Neural progenitor cell (in vitro differentiated cells): ENCODE results near the gene PODXL2. TPM values are rescaled to one million over a fixed set of nuclear protein-coding genes. Genes with fewer than 3 reads are reported as not detected.
A peak's percentile ranks its signal among the peaks of the same experiment; 100 is the strongest.

Source experiments
- DNase-seq: peaks from one replicate; pipeline ENCODE4 v3.0.0-alpha.2; 2016; ENCODE audit warnings: low spot score
- H2AFZ ChIP-seq: fragments of 200-600 bp; sonication (generic); replicated peaks from 2 replicates; pipeline ENCODE4 v1.6.1; 2016; ENCODE audit warnings: antibody characterized with exemption
- H3F3A ChIP-seq: fragments of 200-600 bp; sonication (generic); 2 replicates; pipeline ENCODE4 v1.6.1; 2016; ENCODE audit warnings: antibody characterized with exemption, low read depth
- H3K27ac ChIP-seq: fragments of 200-600 bp; sonication (generic); 2 replicates; pipeline ENCODE4 v1.5.1; 2016; ENCODE audit warnings: mild to moderate bottlenecking
- H3K27me3 ChIP-seq: fragments of 200-600 bp; sonication (generic); 2 replicates; pipeline ENCODE4 v1.6.1; 2016; ENCODE audit warnings: mild to moderate bottlenecking, moderate library complexity
- H3K36me3 ChIP-seq: fragments of 200-600 bp; sonication (generic); 2 replicates; pipeline ENCODE4 v1.5.1; 2016
- H3K4me1 ChIP-seq: fragments of 200-600 bp; sonication (generic); 2 replicates; pipeline ENCODE4 v1.6.1; 2016; ENCODE audit warnings: mixed run types
- H3K4me2 ChIP-seq: fragments of 200-600 bp; sonication (generic); 2 replicates; pipeline ENCODE4 v1.6.1; 2016
- H3K4me3 ChIP-seq: fragments of 200-600 bp; sonication (generic); 2 replicates; pipeline ENCODE4 v1.5.1; 2016
- H3K79me2 ChIP-seq: fragments of 200-600 bp; sonication (generic); 2 replicates; pipeline ENCODE4 v1.6.1; 2016; ENCODE audit warnings: low read depth
- H3K9ac ChIP-seq: fragments of 200-600 bp; sonication (generic); 2 replicates; pipeline ENCODE4 v1.6.1; 2016
- H3K9me3 ChIP-seq: fragments of 200-600 bp; sonication (generic); 2 replicates; pipeline ENCODE4 v1.5.1; 2016; ENCODE audit warnings: low read depth
- H4K20me1 ChIP-seq: fragments of 200-600 bp; sonication (generic); 2 replicates; pipeline ENCODE4 v1.6.1; 2016; ENCODE audit warnings: low read depth
- H3K27ac Mint-ChIP-seq: 3 replicates; pipeline ENCODE4 v1.8.0; 2021; ENCODE audit warnings: mixed read lengths
- H3K27me3 Mint-ChIP-seq: 2 replicates; pipeline ENCODE4 v1.8.0; 2022; ENCODE audit warnings: low read depth, mild to moderate bottlenecking, inconsistent platforms, moderate library complexity, mixed read lengths; ENCODE audit not compliant: insufficient read depth
- H3K36me3 Mint-ChIP-seq: 3 replicates; pipeline ENCODE4 v1.8.0; 2021; ENCODE audit warnings: mixed read lengths
- H3K4me1 Mint-ChIP-seq: 3 replicates; pipeline ENCODE4 v1.8.0; 2021; ENCODE audit warnings: mixed read lengths
- H3K4me3 Mint-ChIP-seq: 3 replicates; pipeline ENCODE4 v1.8.0; 2021; ENCODE audit warnings: mild to moderate bottlenecking, moderate library complexity, mixed read lengths
- H3K9me3 Mint-ChIP-seq: 3 replicates; pipeline ENCODE4 v1.8.0; 2020; ENCODE audit warnings: mixed read lengths
- CTCF ChIP-seq: fragments of 200-600 bp; sonication (generic); IDR thresholded peaks from 2 replicates; pipeline ENCODE4 v1.5.1; 2017; ENCODE audit warnings: antibody characterized with exemption, mild to moderate bottlenecking
- EZH2 ChIP-seq: fragments of 200-600 bp; sonication (generic); IDR thresholded peaks from 2 replicates; pipeline ENCODE4 v1.6.1; 2017; ENCODE audit warnings: antibody characterized with exemption, mild to moderate bottlenecking, moderate library complexity
- EZH2phosphoT487 ChIP-seq: fragments of 200-600 bp; sonication (generic); IDR thresholded peaks from 2 replicates; pipeline ENCODE4 v1.6.1; 2017; ENCODE audit warnings: antibody characterized with exemption
- total RNA-seq: library from RNA; depleted of rRNA; stranded (reverse); fragments of >200 nt; gene quantifications from 2 replicates; pipeline ENCODE4 v1.2.3, GENCODE V29; 2015; ENCODE audit warnings: low replicate concordance

Gene PODXL2
- total RNA-seq, 1 donor from 2014 or later, result 18.4 TPM

GRCh38 chr3:127588806-127589577 is 40.0 kb upstream of the PODXL2 start:
- H3K4me3 Mint-ChIP-seq, result peak overlapping the region; percentile 92
- H3K9me3 Mint-ChIP-seq, result no peaks in the 10 kb centered on the region
- Histone ChIP-seq H3K4me2 (peak overlapping the region; percentile 96), H3K4me3 (peak overlapping the region; percentile 92), H2AFZ (no peak overlapping the region), H3K79me2 (peaks cover 22% of the 10 kb centered on the region), H3K27me3 (no peaks in the 10 kb centered on the region), H3K9ac (no peak overlapping the region), H4K20me1 (peaks cover 40% of the 10 kb centered on the region), H3K9me3 (no peaks in the 10 kb centered on the region), H3K4me1 (peaks cover 14% of the 10 kb centered on the region), H3K27ac (no peak overlapping the region), H3F3A (peaks cover 15% of the 10 kb centered on the region), H3K36me3 (no peaks in the 10 kb centered on the region)
- DNase-seq, result peak; percentile 28
- TF ChIP-seq EZH2 (no peak), CTCF (no peak), EZH2phosphoT487 (no peak)
- peaks cover 34% of the 10 kb centered on the region for H3K4me1 Mint-ChIP-seq
- peaks cover 13% of the 10 kb centered on the region for H3K27me3 Mint-ChIP-seq
- no peaks in the 10 kb centered on the region for H3K36me3 Mint-ChIP-seq
- H3K27ac Mint-ChIP-seq, result no peak overlapping the region

GRCh38 chr3:127589600-127590281 is 39.2 kb upstream of the PODXL2 start:
- H3K27me3 ChIP-seq, result no peaks in the 10 kb centered on the region
- H2AFZ ChIP-seq, result no peak overlapping the region
- peaks cover 22% of the 10 kb centered on the region for H3K79me2 ChIP-seq
- Mint-ChIP-seq H3K36me3 (no peaks in the 10 kb centered on the region), H3K4me3 (peak overlapping the region; percentile 92), H3K4me1 (peaks cover 30% of the 10 kb centered on the region), H3K9me3 (no peaks in the 10 kb centered on the region), H3K27me3 (peaks cover 13% of the 10 kb centered on the region), H3K27ac (no peak overlapping the region)
- no peaks in the 10 kb centered on the region for H3K9me3 ChIP-seq
- peaks cover 15% of the 10 kb centered on the region for H3F3A ChIP-seq
- peak overlapping the region; percentile 96 for H3K4me2 ChIP-seq
- H3K4me1 ChIP-seq, result peaks cover 14% of the 10 kb centered on the region
- TF ChIP-seq CTCF (no peak), EZH2 (no peak), EZH2phosphoT487 (no peak)
- H4K20me1 ChIP-seq, result peaks cover 37% of the 10 kb centered on the region
- H3K9ac ChIP-seq, result peak overlapping the region; percentile 60
- peak overlapping the region; percentile 92 for H3K4me3 ChIP-seq
- H3K36me3 ChIP-seq, result no peaks in the 10 kb centered on the region
- H3K27ac ChIP-seq, result no peak overlapping the region
- peak; percentile 55 for DNase-seq

- no peak overlapping the region for H3K27ac Mint-ChIP-seq
- peak overlapping the region; percentile 94 for H3K4me3 Mint-ChIP-seq
- peaks cover 28% of the 10 kb centered on the region for H3K4me1 Mint-ChIP-seq
- H3K36me3 Mint-ChIP-seq, result no peaks in the 10 kb centered on the region
- no peak for DNase-seq
- Histone ChIP-seq H3K27me3 (no peaks in the 10 kb centered on the region), H2AFZ (no peak overlapping the region), H3K79me2 (peaks cover 22% of the 10 kb centered on the region), H3K4me3 (peak overlapping the region; percentile 92), H3K36me3 (no peaks in the 10 kb centered on the region), H3K4me2 (peak overlapping the region; percentile 96), H3K4me1 (peaks cover 14% of the 10 kb centered on the region), H3F3A (peaks cover 15% of the 10 kb centered on the region), H3K9ac (peak overlapping the region; percentile 60), H4K20me1 (peaks cover 36% of the 10 kb centered on the region), H3K9me3 (no peaks in the 10 kb centered on the region), H3K27ac (no peak overlapping the region)
- no peaks in the 10 kb centered on the region for H3K9me3 Mint-ChIP-seq
- H3K27me3 Mint-ChIP-seq, result peaks cover 14% of the 10 kb centered on the region
- no peak for TF ChIP-seq EZH2
- no peak for TF ChIP-seq CTCF
- no peak for TF ChIP-seq EZH2phosphoT487
Measured at GRCh38 chr3:127590282-127590592, 38.7 kb upstream of the PODXL2 start.
